HepG2 (cell line): Measurements from ENCODE around the gene CASKIN2. TPM values are rescaled to one million over a fixed set of nuclear protein-coding genes. Genes with fewer than 3 reads are reported as not detected.

ENCODE experiments used
- FOXJ3 ChIP-seq: sonication (generic); formaldehyde crosslinking; IDR thresholded peaks from 2 replicates; pipeline ENCODE4 v1.4.0; 2020; ENCODE audit warnings: missing genetic modification reagents, mild to moderate bottlenecking, borderline replicate concordance
- GABPA ChIP-seq, 2 experiments: IDR thresholded peaks; 2 replicates each; pipeline ENCODE4 v1.6.1; 2011 to 2016; ENCODE audit warnings: low read depth in 2 of 2, low read length in 1 of 2, missing biosample characterization in 1 of 2, missing genetic modification characterization in 1 of 2
- GZF1 ChIP-seq: sonication (generic); formaldehyde crosslinking; IDR thresholded peaks from 2 replicates; pipeline ENCODE4 v1.5.1; 2020; ENCODE audit warnings: mild to moderate bottlenecking, missing genetic modification reagents
- KMT2A ChIP-seq: sonication (generic); formaldehyde crosslinking; IDR thresholded peaks from 2 replicates; pipeline ENCODE4 v1.4.0; 2020; ENCODE audit warnings: missing genetic modification reagents
- LCORL ChIP-seq, 2 experiments: fragments of 450-650 bp in 1 of 2; sonication (generic) in 1 of 2; formaldehyde crosslinking in 1 of 2; IDR thresholded peaks; 2 replicates each; pipeline versions ENCODE4 v1.5.0 to v1.6.1; 2017 to 2020; ENCODE audit warnings: antibody characterized with exemption in 1 of 2, missing genetic modification reagents in 1 of 2
- MAZ ChIP-seq, 2 experiments: sonication (generic) in 1 of 2; formaldehyde crosslinking in 1 of 2; IDR thresholded peaks; 2 replicates each; pipeline versions ENCODE4 v1.5.0 to v1.6.1; 2012 to 2020; ENCODE audit warnings: low read depth in 2 of 2, mild to moderate bottlenecking in 2 of 2, borderline replicate concordance in 1 of 2, improper control_type of control experiment in 1 of 2, low read length in 1 of 2, missing genetic modification reagents in 1 of 2, moderate library complexity in 1 of 2
- MTA1 ChIP-seq: sonication (generic); formaldehyde crosslinking; IDR thresholded peaks from 2 replicates; pipeline ENCODE4 v1.4.0; 2020; ENCODE audit warnings: missing genetic modification reagents, mild to moderate bottlenecking, borderline replicate concordance
- MZF1 ChIP-seq: sonication (generic); formaldehyde crosslinking; IDR thresholded peaks from 2 replicates; pipeline ENCODE4 v1.8.1; 2023; ENCODE audit warnings: mild to moderate bottlenecking, missing genetic modification reagents, borderline replicate concordance
- PAWR ChIP-seq: sonication (generic); formaldehyde crosslinking; IDR thresholded peaks from 2 replicates; pipeline ENCODE4 v1.4.0; 2020; ENCODE audit warnings: missing genetic modification reagents, mild to moderate bottlenecking, borderline replicate concordance
- PHF5A ChIP-seq: IDR thresholded peaks from one replicate; pipeline ENCODE4 v1.6.1; 2018; ENCODE audit warnings: low read depth, missing genetic modification reagents; ENCODE audit not compliant: unreplicated experiment
- RBAK ChIP-seq: sonication (generic); formaldehyde crosslinking; IDR thresholded peaks from 2 replicates; pipeline ENCODE4 v1.5.1; 2020; ENCODE audit warnings: mild to moderate bottlenecking, missing genetic modification reagents
- SIX1 ChIP-seq: sonication (generic); formaldehyde crosslinking; IDR thresholded peaks from 2 replicates; pipeline ENCODE4 v1.4.0; 2020; ENCODE audit warnings: missing genetic modification reagents, borderline replicate concordance
- SKI ChIP-seq: fragments of 450-650 bp; IDR thresholded peaks from one replicate; pipeline ENCODE4 v1.6.1; 2018; ENCODE audit warnings: mild to moderate bottlenecking; ENCODE audit not compliant: partially characterized antibody
- TARDBP ChIP-seq: sonication (generic); formaldehyde crosslinking; IDR thresholded peaks from 2 replicates; pipeline ENCODE4 v1.8.0; 2022; ENCODE audit warnings: mild to moderate bottlenecking, missing genetic modification reagents
- ZNF552 ChIP-seq: sonication (generic); formaldehyde crosslinking; IDR thresholded peaks from 2 replicates; pipeline ENCODE4 v1.9.0; 2022; ENCODE audit warnings: missing genetic modification reagents, mild to moderate bottlenecking, borderline replicate concordance
- ZNF672 ChIP-seq: sonication (generic); formaldehyde crosslinking; IDR thresholded peaks from 2 replicates; pipeline ENCODE4 v1.8.1; 2022; ENCODE audit warnings: missing genetic modification reagents
- ZNF776 ChIP-seq: sonication (generic); formaldehyde crosslinking; IDR thresholded peaks from 2 replicates; pipeline ENCODE4 v1.4.0; 2020; ENCODE audit warnings: mild to moderate bottlenecking, missing genetic modification reagents
- ZNF790 ChIP-seq: sonication (generic); formaldehyde crosslinking; IDR thresholded peaks from 2 replicates; pipeline ENCODE4 v1.8.0; 2022; ENCODE audit warnings: missing genetic modification reagents, mild to moderate bottlenecking, borderline replicate concordance
- polyA plus RNA-seq, 8 experiments: library from polyadenylated mRNA; depleted of rRNA in 3 of 8; stranded (reverse) in 7 of 8; unstranded in 1 of 8; fragments of >200 nt; fragmentation: Illumina TruSeq in 4 of 8; extraction: Trizol in 4 of 8; gene quantifications; 2 replicates each; pipeline versions ENCODE4 v1.2.1 to v1.2.3, GENCODE V29; 2011 to 2016; ENCODE audit warnings: low read depth in 4 of 8, missing spikeins in 1 of 8, mixed read lengths in 1 of 8; ENCODE audit not compliant: insufficient read depth in 1 of 8
- total RNA-seq, 5 experiments: library from RNA; depleted of rRNA; stranded (reverse); fragments of >200 nt; fragmentation: Illumina TruSeq; extraction: Trizol; gene quantifications; 2 replicates each; pipeline ENCODE4 v1.2.3, GENCODE V29; 2016; ENCODE audit warnings: low read depth in 1 of 5
- TF ChIP-seq, protein P1 (sequence below): sonication (generic); formaldehyde crosslinking; conservative IDR thresholded peaks from 2 replicates; pipeline ENCODE4 v1.4.0; 2020; ENCODE audit warnings: missing genetic modification reagents
- TF ChIP-seq, protein P2 (sequence below): sonication (generic); formaldehyde crosslinking; IDR thresholded peaks from 2 replicates; pipeline ENCODE4 v1.4.0; 2020; ENCODE audit warnings: missing genetic modification reagents
- TF ChIP-seq, protein P3 (sequence below): sonication (generic); formaldehyde crosslinking; IDR thresholded peaks from 2 replicates; pipeline ENCODE4 v1.8.1; 2023; ENCODE audit warnings: mild to moderate bottlenecking, moderate library complexity, missing genetic modification reagents
- TF ChIP-seq, protein P4 (sequence below): sonication (generic); formaldehyde crosslinking; IDR thresholded peaks from 2 replicates; pipeline ENCODE4 v1.4.0; 2020; ENCODE audit warnings: mild to moderate bottlenecking, missing genetic modification reagents
- TF ChIP-seq, protein P5 (sequence below): IDR thresholded peaks from 2 replicates; pipeline ENCODE4 v1.6.1; 2018; ENCODE audit warnings: missing genetic modification reagents

CASKIN2 gene
- total and polyA plus RNA-seq, 2 of the 13 experiments (the other 11 are each of a cell fraction or from before 2014, with no cell fraction given): 5.2 to 7.8 TPM

DNA sequence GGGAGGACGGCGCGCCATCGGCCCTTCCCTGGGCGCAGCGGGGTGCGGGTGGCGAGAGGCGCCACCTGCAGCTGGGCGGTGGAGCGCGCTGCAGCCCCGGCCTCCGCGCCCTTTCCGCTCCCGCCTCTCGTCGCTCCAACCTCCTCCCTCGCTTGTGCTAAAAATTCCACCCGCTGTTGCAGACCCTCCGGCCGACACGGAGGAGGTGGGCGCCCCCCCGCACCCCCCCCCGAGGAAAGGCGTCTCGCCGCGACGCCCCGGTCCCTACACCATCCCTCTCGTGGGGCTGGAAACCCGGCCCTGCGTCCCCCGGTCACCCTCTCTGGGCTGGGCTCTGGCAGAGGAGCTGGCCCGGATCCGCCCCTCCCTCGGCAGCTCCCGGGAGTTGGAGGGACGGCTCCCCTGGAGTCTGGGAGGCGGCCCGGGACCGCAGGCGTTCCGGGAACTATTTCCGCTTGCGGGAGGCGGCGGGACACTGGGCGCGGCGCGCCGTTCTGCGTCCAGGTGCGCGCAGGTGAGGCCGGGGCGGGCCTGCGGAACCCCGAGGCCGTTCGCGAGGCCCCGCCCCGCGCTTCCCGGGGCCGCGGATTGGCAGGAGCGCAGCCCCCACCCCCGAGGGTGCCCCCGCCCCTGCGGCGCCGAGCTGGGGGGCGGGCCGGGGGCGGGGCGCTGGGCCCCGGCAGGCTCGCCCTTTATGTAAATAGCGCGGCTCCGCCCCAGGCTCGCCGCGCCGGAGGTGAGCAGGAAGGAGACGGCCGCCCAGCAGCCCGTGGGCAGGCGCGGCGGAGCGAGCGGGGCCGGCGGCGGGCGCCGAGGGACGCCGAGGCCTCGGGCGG, 9.9 kb upstream of the CASKIN2 start, which contains the start of gene LLGL2 (continued):
- TF ChIP-seq PHF5A (CRISPR knock-in tag): no peak
- peak; percentile 12; the same call in 1 of the 2 replicates for TF ChIP-seq GABPA (IDR thresholded peaks at IDR 0.05; ENCODE audit: low read depth, low read length)
- no peak for TF ChIP-seq GABPA (CRISPR knock-in tag; IDR thresholded peaks at IDR 0.05; ENCODE audit: low read depth)
- TF ChIP-seq PAWR: 0 out of 2 replicates have a peak, but pooled peaks have one; percentile 79
- 0 out of 2 replicates have a peak, but pooled peaks have one; percentile 57 for TF ChIP-seq ZNF790
- TF ChIP-seq, protein P1, sequence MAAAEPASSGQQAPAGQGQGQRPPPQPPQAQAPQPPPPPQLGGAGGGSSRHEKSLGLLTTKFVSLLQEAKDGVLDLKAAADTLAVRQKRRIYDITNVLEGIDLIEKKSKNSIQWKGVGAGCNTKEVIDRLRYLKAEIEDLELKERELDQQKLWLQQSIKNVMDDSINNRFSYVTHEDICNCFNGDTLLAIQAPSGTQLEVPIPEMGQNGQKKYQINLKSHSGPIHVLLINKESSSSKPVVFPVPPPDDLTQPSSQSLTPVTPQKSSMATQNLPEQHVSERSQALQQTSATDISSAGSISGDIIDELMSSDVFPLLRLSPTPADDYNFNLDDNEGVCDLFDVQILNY (CRISPR knock-in tag): peak; percentile 79; the same call in 1 of the 2 replicates
- no peak for TF ChIP-seq ZNF672
- 0 out of 2 replicates have a peak, but pooled peaks have one; percentile 69 for TF ChIP-seq ZNF776
- no peak for TF ChIP-seq SIX1 (CRISPR knock-in tag)
- TF ChIP-seq, protein P2, sequence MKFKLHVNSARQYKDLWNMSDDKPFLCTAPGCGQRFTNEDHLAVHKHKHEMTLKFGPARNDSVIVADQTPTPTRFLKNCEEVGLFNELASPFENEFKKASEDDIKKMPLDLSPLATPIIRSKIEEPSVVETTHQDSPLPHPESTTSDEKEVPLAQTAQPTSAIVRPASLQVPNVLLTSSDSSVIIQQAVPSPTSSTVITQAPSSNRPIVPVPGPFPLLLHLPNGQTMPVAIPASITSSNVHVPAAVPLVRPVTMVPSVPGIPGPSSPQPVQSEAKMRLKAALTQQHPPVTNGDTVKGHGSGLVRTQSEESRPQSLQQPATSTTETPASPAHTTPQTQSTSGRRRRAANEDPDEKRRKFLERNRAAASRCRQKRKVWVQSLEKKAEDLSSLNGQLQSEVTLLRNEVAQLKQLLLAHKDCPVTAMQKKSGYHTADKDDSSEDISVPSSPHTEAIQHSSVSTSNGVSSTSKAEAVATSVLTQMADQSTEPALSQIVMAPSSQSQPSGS: peak; percentile 23; the same call in 1 of the 2 replicates
- no peak for TF ChIP-seq LCORL (IDR thresholded peaks at IDR 0.05)
- peak; percentile 92 for TF ChIP-seq LCORL (CRISPR knock-in tag; IDR thresholded peaks at IDR 0.05)
- TF ChIP-seq MZF1 (CRISPR knock-in tag): no peak
- TF ChIP-seq RBAK: no peak
- peak; percentile 83 for TF ChIP-seq KMT2A (CRISPR knock-in tag)
- peak; percentile 51 for TF ChIP-seq SKI
- peak; percentile 59; the same call in 1 of the 2 replicates for TF ChIP-seq TARDBP (CRISPR knock-in tag)
- TF ChIP-seq GZF1 (CRISPR knock-in tag): peak; percentile 33; the same call in 1 of the 2 replicates
- TF ChIP-seq, protein P3, sequence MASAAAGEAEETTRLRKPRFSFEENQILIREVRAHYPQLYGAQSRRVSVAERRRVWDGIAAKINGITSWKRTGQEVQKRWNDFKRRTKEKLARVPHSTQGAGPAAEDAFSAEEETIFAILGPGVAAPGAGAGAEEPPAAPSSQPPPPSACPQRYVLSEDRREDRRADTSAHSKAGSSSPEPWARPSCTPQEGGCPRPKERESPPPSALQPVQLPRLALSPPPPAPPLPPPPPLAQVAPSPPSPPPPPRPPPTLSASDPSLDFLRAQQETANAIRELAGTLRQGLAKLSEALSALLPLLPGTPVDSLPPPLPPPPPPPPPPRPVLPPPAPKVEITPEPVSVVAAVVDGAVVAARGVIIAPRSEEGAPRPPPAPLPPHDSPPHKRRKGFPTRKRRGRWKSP (CRISPR knock-in tag): peak; percentile 92
- TF ChIP-seq, protein P4, sequence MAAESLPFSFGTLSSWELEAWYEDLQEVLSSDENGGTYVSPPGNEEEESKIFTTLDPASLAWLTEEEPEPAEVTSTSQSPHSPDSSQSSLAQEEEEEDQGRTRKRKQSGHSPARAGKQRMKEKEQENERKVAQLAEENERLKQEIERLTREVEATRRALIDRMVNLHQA (CRISPR knock-in tag): no peak
- TF ChIP-seq, protein P5, sequence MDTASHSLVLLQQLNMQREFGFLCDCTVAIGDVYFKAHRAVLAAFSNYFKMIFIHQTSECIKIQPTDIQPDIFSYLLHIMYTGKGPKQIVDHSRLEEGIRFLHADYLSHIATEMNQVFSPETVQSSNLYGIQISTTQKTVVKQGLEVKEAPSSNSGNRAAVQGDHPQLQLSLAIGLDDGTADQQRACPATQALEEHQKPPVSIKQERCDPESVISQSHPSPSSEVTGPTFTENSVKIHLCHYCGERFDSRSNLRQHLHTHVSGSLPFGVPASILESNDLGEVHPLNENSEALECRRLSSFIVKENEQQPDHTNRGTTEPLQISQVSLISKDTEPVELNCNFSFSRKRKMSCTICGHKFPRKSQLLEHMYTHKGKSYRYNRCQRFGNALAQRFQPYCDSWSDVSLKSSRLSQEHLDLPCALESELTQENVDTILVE (CRISPR knock-in tag): peak; percentile 51; the same call in 1 of the 2 replicates
- TF ChIP-seq MAZ (IDR thresholded peaks at IDR 0.05; ENCODE audit: borderline replicate concordance, low read depth, low read length): peak; percentile 96
- TF ChIP-seq MAZ (CRISPR knock-in tag; IDR thresholded peaks at IDR 0.05; ENCODE audit: low read depth): 0 out of 2 replicates have a peak, but pooled peaks have one; percentile 24
- TF ChIP-seq MTA1 (CRISPR knock-in tag): peak; percentile 89
- no peak for TF ChIP-seq ZNF552 (CRISPR knock-in tag)
- peak; percentile 30; the same call in 1 of the 2 replicates for TF ChIP-seq FOXJ3
